ENCODE data around the gene SORD.
A peak's percentile ranks its signal among the peaks of the same experiment; 100 is the strongest.
"Not testable (repeated sequence)": the region's sequence is repeated elsewhere in the genome, so short reads cannot be mapped to it uniquely, and the experiment has no call there.

The SORD gene

GRCh38 chr15:45025627-45026026 lies 2.6 kb downstream of the SORD start:
- not testable (repeated sequence) for DNase-seq

GRCh38 chr15:45026651-45027190 lies 3.7 kb downstream of the SORD start:
- DNase-seq = no peak

GRCh38 chr15:45027220-45027619 lies 4.2 kb downstream of the SORD start:
- no peak for DNase-seq

GRCh38 chr15:45030743-45031142 lies 7.7 kb downstream of the SORD start:
- no peak for DNase-seq

- not testable (repeated sequence) for DNase-seq
Measured at GRCh38 chr15:45031522-45032028, 8.6 kb downstream of the SORD start.

GRCh38 chr15:45032501-45032900 lies 9.5 kb downstream of the SORD start:
- DNase-seq = not testable (repeated sequence)

GRCh38 chr15:45034087-45034486 lies 11.1 kb downstream of the SORD start:
- not testable (repeated sequence) for DNase-seq

GRCh38 chr15:45034600-45035375 lies 11.8 kb downstream of the SORD start:
- not testable (repeated sequence) for DNase-seq

GRCh38 chr15:45036812-45037781 lies 14.1 kb downstream of the SORD start:
- peak; percentile 74 for DNase-seq

- DNase-seq = no peak
Measured at GRCh38 chr15:45037936-45038335, 14.9 kb downstream of the SORD start.

- DNase-seq = not testable (repeated sequence)
Measured at GRCh38 chr15:45040396-45040795, 17.4 kb downstream of the SORD start.

GRCh38 chr15:45041538-45041937 lies 18.5 kb downstream of the SORD start:
- DNase-seq = not testable (repeated sequence)

- not testable (repeated sequence) for DNase-seq
Measured at GRCh38 chr15:45042859-45043258, 19.9 kb downstream of the SORD start.

- DNase-seq = not testable (repeated sequence)
Measured at GRCh38 chr15:45044270-45044669, 21.3 kb downstream of the SORD start.

GRCh38 chr15:45048449-45048793 lies 25.4 kb downstream of the SORD start:
- DNase-seq = not testable (repeated sequence)

- no peak for DNase-seq
Measured at GRCh38 chr15:45048794-45049631, 26.0 kb downstream of the SORD start.

GRCh38 chr15:45050587-45050986 lies 27.6 kb downstream of the SORD start:
- no peak for DNase-seq

GRCh38 chr15:45052676-45053075 lies 29.7 kb downstream of the SORD start:
- DNase-seq = not testable (repeated sequence)

GRCh38 chr15:45058690-45059675 lies 36.0 kb downstream of the SORD start:
- DNase-seq = not testable (repeated sequence)

- not testable (repeated sequence) for DNase-seq
Measured at GRCh38 chr15:45062301-45062700, 39.3 kb downstream of the SORD start.

- no peak for DNase-seq
Measured at GRCh38 chr15:45064386-45064785, 41.4 kb downstream of the SORD start.

Measured in CD4-positive, alpha-beta T cell treated with Interleukin-6 for 4 hours (primary cell).